Neural cell (in vitro differentiated cells): ENCODE data around the gene DPP7. TPM values are rescaled to one million over a fixed set of nuclear protein-coding genes. Genes with fewer than 3 reads are reported as not detected.

Experiments
- H2AFZ ChIP-seq: fragments of 200-600, 300-800 bp; sonication (generic), shearing (Covaris generic); 2 replicates; pipeline ENCODE4 v1.6.0; 2014; ENCODE audit warnings: low read depth, mild to moderate bottlenecking, antibody characterized with exemption, low read length, moderate library complexity
- H3F3A ChIP-seq: fragments of 200-600 bp; shearing (Covaris generic); 2 replicates; pipeline ENCODE4 v1.6.1; 2016; ENCODE audit warnings: mild to moderate bottlenecking, moderate library complexity, mixed read lengths, antibody characterized with exemption, low read length; ENCODE audit not compliant: insufficient read depth, poor library complexity, severe bottlenecking
- H3K27ac ChIP-seq: fragments of 200-600, 300-800 bp; sonication (generic), shearing (Covaris generic); 2 replicates; pipeline ENCODE4 v1.5.1; 2014; ENCODE audit warnings: mild to moderate bottlenecking, low read length, moderate library complexity
- H3K27me3 ChIP-seq: fragments of 300-800, 200-600 bp; sonication (generic), shearing (Covaris generic); 2 replicates; pipeline ENCODE4 v1.6.0; 2014; ENCODE audit warnings: mild to moderate bottlenecking, low read depth, low read length, moderate library complexity; ENCODE audit not compliant: insufficient read depth
- H3K36me3 ChIP-seq: fragments of 300-800, 200-600 bp; sonication (generic), shearing (Covaris generic); 2 replicates; pipeline ENCODE4 v1.5.1; 2014; ENCODE audit warnings: mild to moderate bottlenecking, antibody characterized with exemption, low read length, moderate library complexity; ENCODE audit not compliant: insufficient read depth
- H3K4me2 ChIP-seq: fragments of 300-800, 200-600 bp; sonication (generic), shearing (Covaris generic); 2 replicates; pipeline ENCODE4 v1.6.0; 2014; ENCODE audit warnings: mild to moderate bottlenecking, low read length
- H3K4me3 ChIP-seq: fragments of 300-800, 200-600 bp; sonication (generic), shearing (Covaris generic); 2 replicates; pipeline ENCODE4 v1.5.1; 2014; ENCODE audit warnings: mild to moderate bottlenecking, low read length, moderate library complexity
- H3K79me2 ChIP-seq: fragments of 200-600 bp; shearing (Covaris generic); replicated peaks from 2 replicates; pipeline ENCODE4 v1.6.0; 2014; ENCODE audit warnings: mild to moderate bottlenecking, low read length, moderate library complexity; ENCODE audit not compliant: insufficient read depth
- H3K9ac ChIP-seq: fragments of 300-800, 200-600 bp; sonication (generic), shearing (Covaris generic); 2 replicates; pipeline ENCODE4 v1.6.1; 2016; ENCODE audit warnings: mild to moderate bottlenecking, low read length, mixed read lengths
- H3K9me2 ChIP-seq: fragments of 200-600 bp; shearing (Covaris generic); 2 replicates; pipeline ENCODE4 v1.6.1; 2016; ENCODE audit warnings: mild to moderate bottlenecking, low read length, mixed read lengths; ENCODE audit not compliant: insufficient read depth
- H3K9me3 ChIP-seq: fragments of 200-600, 300-800 bp; sonication (generic), shearing (Covaris generic); 2 replicates; pipeline ENCODE4 v1.6.1; 2016; ENCODE audit warnings: mild to moderate bottlenecking, mixed run types, low read length, moderate library complexity, mixed read lengths
- H4K20me1 ChIP-seq: fragments of 200-600 bp; shearing (Covaris generic); 2 replicates; pipeline ENCODE4 v1.6.1; 2016; ENCODE audit warnings: mild to moderate bottlenecking, mixed run types; ENCODE audit not compliant: insufficient read depth
- CTCF ChIP-seq: fragments of 450-650 bp; IDR thresholded peaks from 2 replicates; pipeline ENCODE4 v1.5.1; 2014; ENCODE audit warnings: antibody characterized with exemption, mild to moderate bottlenecking, moderate library complexity; ENCODE audit not compliant: poor library complexity, severe bottlenecking
- EP300 ChIP-seq: fragments of 450-650 bp; conservative IDR thresholded peaks from 2 replicates; pipeline ENCODE4 v1.6.1; 2014; ENCODE audit warnings: antibody characterized with exemption, mild to moderate bottlenecking, moderate library complexity; ENCODE audit not compliant: poor library complexity, severe bottlenecking
- EZH2 ChIP-seq: fragments of 200-600, 300-800 bp; shearing (Covaris generic), sonication (generic); IDR thresholded peaks from 2 replicates; pipeline ENCODE4 v1.6.1; 2014; ENCODE audit warnings: antibody characterized with exemption, low read length, borderline replicate concordance, mild to moderate bottlenecking; ENCODE audit not compliant: insufficient read depth, poor library complexity, severe bottlenecking
- MXI1 ChIP-seq: fragments of 450-650 bp; conservative IDR thresholded peaks from 2 replicates; pipeline ENCODE4 v1.6.1; 2014; ENCODE audit warnings: antibody characterized with exemption, mild to moderate bottlenecking; ENCODE audit not compliant: poor library complexity, severe bottlenecking
- POLR2AphosphoS5 ChIP-seq: IDR thresholded peaks from 2 replicates; pipeline ENCODE4 v1.6.1; 2012
- RAD21 ChIP-seq: fragments of 450-650 bp; conservative IDR thresholded peaks from 2 replicates; pipeline ENCODE4 v1.6.1; 2014; ENCODE audit warnings: antibody characterized with exemption, mild to moderate bottlenecking, moderate library complexity
- SMC3 ChIP-seq: fragments of 450-650 bp; conservative IDR thresholded peaks from 2 replicates; pipeline ENCODE4 v1.6.1; 2014; ENCODE audit warnings: antibody characterized with exemption, mild to moderate bottlenecking, moderate library complexity; ENCODE audit not compliant: poor library complexity
- TAF1 ChIP-seq: IDR thresholded peaks from 2 replicates; pipeline ENCODE4 v1.6.1; 2012; ENCODE audit warnings: low read depth
- polyA plus RNA-seq: library from polyadenylated mRNA; depleted of rRNA; stranded (reverse); fragments of >200 nt; gene quantifications from 2 replicates; pipeline ENCODE4 v1.2.3, GENCODE V29; 2014
- TF ChIP-seq, protein P1 (sequence below): IDR thresholded peaks from 2 replicates; pipeline ENCODE4 v1.6.1; 2012; ENCODE audit warnings: borderline replicate concordance

The DPP7 gene
- polyA plus RNA-seq, 1 donor from 2014 or later = 23.3 TPM

GRCh38 chr9:137082925-137083290, 31.6 kb downstream of the DPP7 start (continued):
- no peak for TF ChIP-seq RAD21
- no peak for TF ChIP-seq TAF1

GRCh38 chr9:137082222-137082924, 32.2 kb downstream of the DPP7 start:
- no peak overlapping the region for H3K4me3 ChIP-seq
- H2AFZ ChIP-seq = no peak overlapping the region
- H3K27me3 ChIP-seq = peaks cover 53% of the 10 kb centered on the region
- H3F3A ChIP-seq = no peaks in the 10 kb centered on the region
- H4K20me1 ChIP-seq = no peaks in the 10 kb centered on the region
- no peak overlapping the region for H3K4me2 ChIP-seq
- no peaks in the 10 kb centered on the region for H3K36me3 ChIP-seq
- H3K9me2 ChIP-seq = no peaks in the 10 kb centered on the region
- TF ChIP-seq EZH2 (no peak), SMC3 (no peak), POLR2AphosphoS5 (no peak), EP300 (no peak), TAF1 (no peak), MXI1 (no peak), CTCF (no peak), RAD21 (no peak)
- TF ChIP-seq, protein P1, sequence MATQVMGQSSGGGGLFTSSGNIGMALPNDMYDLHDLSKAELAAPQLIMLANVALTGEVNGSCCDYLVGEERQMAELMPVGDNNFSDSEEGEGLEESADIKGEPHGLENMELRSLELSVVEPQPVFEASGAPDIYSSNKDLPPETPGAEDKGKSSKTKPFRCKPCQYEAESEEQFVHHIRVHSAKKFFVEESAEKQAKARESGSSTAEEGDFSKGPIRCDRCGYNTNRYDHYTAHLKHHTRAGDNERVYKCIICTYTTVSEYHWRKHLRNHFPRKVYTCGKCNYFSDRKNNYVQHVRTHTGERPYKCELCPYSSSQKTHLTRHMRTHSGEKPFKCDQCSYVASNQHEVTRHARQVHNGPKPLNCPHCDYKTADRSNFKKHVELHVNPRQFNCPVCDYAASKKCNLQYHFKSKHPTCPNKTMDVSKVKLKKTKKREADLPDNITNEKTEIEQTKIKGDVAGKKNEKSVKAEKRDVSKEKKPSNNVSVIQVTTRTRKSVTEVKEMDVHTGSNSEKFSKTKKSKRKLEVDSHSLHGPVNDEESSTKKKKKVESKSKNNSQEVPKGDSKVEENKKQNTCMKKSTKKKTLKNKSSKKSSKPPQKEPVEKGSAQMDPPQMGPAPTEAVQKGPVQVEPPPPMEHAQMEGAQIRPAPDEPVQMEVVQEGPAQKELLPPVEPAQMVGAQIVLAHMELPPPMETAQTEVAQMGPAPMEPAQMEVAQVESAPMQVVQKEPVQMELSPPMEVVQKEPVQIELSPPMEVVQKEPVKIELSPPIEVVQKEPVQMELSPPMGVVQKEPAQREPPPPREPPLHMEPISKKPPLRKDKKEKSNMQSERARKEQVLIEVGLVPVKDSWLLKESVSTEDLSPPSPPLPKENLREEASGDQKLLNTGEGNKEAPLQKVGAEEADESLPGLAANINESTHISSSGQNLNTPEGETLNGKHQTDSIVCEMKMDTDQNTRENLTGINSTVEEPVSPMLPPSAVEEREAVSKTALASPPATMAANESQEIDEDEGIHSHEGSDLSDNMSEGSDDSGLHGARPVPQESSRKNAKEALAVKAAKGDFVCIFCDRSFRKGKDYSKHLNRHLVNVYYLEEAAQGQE = no peak
- H3K79me2 ChIP-seq = no peaks in the 10 kb centered on the region
- H3K9me3 ChIP-seq = no peaks in the 10 kb centered on the region
- H3K27ac ChIP-seq = no peak overlapping the region
- H3K9ac ChIP-seq = no peak overlapping the region

GRCh38 chr9:137080260-137081122, 34.0 kb downstream of the DPP7 start:
- no peak overlapping the region for H3K4me3 ChIP-seq
- no peak overlapping the region for H3K27ac ChIP-seq
- no peaks in the 10 kb centered on the region for H4K20me1 ChIP-seq
- no peaks in the 10 kb centered on the region for H3K9me3 ChIP-seq
- no peaks in the 10 kb centered on the region for H3F3A ChIP-seq
- no peak overlapping the region for H3K4me2 ChIP-seq
- H2AFZ ChIP-seq = no peak overlapping the region
- no peaks in the 10 kb centered on the region for H3K79me2 ChIP-seq
- no peaks in the 10 kb centered on the region for H3K36me3 ChIP-seq
- peaks cover 59% of the 10 kb centered on the region for H3K27me3 ChIP-seq
- no peak overlapping the region for H3K9ac ChIP-seq
- TF ChIP-seq POLR2AphosphoS5 = no peak
- no peak for TF ChIP-seq RAD21
- TF ChIP-seq CTCF = no peak
- TF ChIP-seq EZH2 = no peak
- no peak for TF ChIP-seq EP300
- no peak for TF ChIP-seq TAF1
- TF ChIP-seq, protein P1 = no peak
- no peaks in the 10 kb centered on the region for H3K9me2 ChIP-seq
